ENCODE measurements around the gene TMEM178B.
"Not testable (repeated sequence)": the region's sequence is repeated elsewhere in the genome, so short reads cannot be mapped to it uniquely, and the experiment has no call there.

DNA sequence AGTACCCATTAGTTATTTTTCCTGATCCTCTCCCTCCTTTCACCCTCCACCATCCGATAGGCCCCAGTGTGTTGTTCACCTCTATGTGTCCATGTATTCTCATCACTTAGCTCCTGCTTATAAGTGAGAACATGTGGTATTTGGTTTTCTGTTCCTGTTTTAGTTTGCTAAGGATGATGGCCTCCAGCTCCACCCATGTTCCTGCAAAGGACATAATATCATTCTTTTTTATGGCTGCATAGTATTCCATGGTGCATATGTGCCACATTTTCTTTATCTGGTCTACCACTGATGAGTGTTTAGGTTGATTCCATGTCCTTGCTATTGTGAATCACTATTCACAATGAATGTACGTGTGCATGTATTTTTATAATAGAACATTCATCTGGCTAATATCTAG, 95.3 kb downstream of the TMEM178B start:
- TF ChIP-seq, protein P1, sequence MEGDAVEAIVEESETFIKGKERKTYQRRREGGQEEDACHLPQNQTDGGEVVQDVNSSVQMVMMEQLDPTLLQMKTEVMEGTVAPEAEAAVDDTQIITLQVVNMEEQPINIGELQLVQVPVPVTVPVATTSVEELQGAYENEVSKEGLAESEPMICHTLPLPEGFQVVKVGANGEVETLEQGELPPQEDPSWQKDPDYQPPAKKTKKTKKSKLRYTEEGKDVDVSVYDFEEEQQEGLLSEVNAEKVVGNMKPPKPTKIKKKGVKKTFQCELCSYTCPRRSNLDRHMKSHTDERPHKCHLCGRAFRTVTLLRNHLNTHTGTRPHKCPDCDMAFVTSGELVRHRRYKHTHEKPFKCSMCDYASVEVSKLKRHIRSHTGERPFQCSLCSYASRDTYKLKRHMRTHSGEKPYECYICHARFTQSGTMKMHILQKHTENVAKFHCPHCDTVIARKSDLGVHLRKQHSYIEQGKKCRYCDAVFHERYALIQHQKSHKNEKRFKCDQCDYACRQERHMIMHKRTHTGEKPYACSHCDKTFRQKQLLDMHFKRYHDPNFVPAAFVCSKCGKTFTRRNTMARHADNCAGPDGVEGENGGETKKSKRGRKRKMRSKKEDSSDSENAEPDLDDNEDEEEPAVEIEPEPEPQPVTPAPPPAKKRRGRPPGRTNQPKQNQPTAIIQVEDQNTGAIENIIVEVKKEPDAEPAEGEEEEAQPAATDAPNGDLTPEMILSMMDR (IDR thresholded peaks at IDR 0.05) = not testable (repeated sequence)
- TF ChIP-seq POLR2AphosphoS5 (IDR thresholded peaks at IDR 0.05; ENCODE audit: low read depth, low read length); RAD21 (IDR thresholded peaks at IDR 0.05; ENCODE audit: low read length); RXRA (IDR thresholded peaks at IDR 0.05; ENCODE audit: borderline replicate concordance, low read depth); FOXM1 (IDR thresholded peaks at IDR 0.05; ENCODE audit: low read depth); GATA2 (CRISPR knock-in tag; IDR thresholded peaks at IDR 0.05); TAF1 (IDR thresholded peaks at IDR 0.05; ENCODE audit: borderline replicate concordance, low read depth, low read length); EP300 (IDR thresholded peaks at IDR 0.05; ENCODE audit: borderline replicate concordance in 1 of 2, low read depth in 1 of 2, low read length in 1 of 2); TEAD4 (IDR thresholded peaks at IDR 0.05; ENCODE audit: borderline replicate concordance, insufficient read depth); YY1 (IDR thresholded peaks at IDR 0.05; ENCODE audit: low read depth); RFX5 (IDR thresholded peaks at IDR 0.05; ENCODE audit: low read length): not testable (repeated sequence)
- TF ChIP-seq, protein P2, sequence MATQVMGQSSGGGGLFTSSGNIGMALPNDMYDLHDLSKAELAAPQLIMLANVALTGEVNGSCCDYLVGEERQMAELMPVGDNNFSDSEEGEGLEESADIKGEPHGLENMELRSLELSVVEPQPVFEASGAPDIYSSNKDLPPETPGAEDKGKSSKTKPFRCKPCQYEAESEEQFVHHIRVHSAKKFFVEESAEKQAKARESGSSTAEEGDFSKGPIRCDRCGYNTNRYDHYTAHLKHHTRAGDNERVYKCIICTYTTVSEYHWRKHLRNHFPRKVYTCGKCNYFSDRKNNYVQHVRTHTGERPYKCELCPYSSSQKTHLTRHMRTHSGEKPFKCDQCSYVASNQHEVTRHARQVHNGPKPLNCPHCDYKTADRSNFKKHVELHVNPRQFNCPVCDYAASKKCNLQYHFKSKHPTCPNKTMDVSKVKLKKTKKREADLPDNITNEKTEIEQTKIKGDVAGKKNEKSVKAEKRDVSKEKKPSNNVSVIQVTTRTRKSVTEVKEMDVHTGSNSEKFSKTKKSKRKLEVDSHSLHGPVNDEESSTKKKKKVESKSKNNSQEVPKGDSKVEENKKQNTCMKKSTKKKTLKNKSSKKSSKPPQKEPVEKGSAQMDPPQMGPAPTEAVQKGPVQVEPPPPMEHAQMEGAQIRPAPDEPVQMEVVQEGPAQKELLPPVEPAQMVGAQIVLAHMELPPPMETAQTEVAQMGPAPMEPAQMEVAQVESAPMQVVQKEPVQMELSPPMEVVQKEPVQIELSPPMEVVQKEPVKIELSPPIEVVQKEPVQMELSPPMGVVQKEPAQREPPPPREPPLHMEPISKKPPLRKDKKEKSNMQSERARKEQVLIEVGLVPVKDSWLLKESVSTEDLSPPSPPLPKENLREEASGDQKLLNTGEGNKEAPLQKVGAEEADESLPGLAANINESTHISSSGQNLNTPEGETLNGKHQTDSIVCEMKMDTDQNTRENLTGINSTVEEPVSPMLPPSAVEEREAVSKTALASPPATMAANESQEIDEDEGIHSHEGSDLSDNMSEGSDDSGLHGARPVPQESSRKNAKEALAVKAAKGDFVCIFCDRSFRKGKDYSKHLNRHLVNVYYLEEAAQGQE (IDR thresholded peaks at IDR 0.05; ENCODE audit: low read depth, low read length) = not testable (repeated sequence)

Data from SK-N-SH (cell line).